ENCODE results near the gene MADCAM1.

GRCh38 chr19:491146-491741 is 5.0 kb upstream of the MADCAM1 start:
- TF ChIP-seq REST (IDR thresholded peaks at IDR 0.05; ENCODE audit: insufficient read depth in 1 of 2, low read depth in 2 of 2, low read length in 2 of 2) (no peak), TAF1 (IDR thresholded peaks at IDR 0.05; ENCODE audit: borderline replicate concordance, insufficient read depth, low read length) (no peak), POLR2AphosphoS5 (IDR thresholded peaks at IDR 0.05; ENCODE audit: low read depth, low read length) (no peak)

All from PFSK-1 (cell line).